Neutrophil (primary cell): ENCODE results near the gene SCARB2.
"Not testable (repeated sequence)": the region's sequence is repeated elsewhere in the genome, so short reads cannot be mapped to it uniquely, and the experiment has no call there.

Source experiments
- H3K27ac ChIP-seq: fragments of 200-600 bp; sonication (generic); 2 replicates; pipeline ENCODE4 v1.5.1; 2016; ENCODE audit warnings: mild to moderate bottlenecking, moderate library complexity
- H3K27me3 ChIP-seq: fragments of 200-600 bp; sonication (generic); 2 replicates; pipeline ENCODE4 v1.6.0; 2016; ENCODE audit warnings: mild to moderate bottlenecking
- H3K36me3 ChIP-seq: fragments of 200-600 bp; sonication (generic); 2 replicates; pipeline ENCODE4 v1.5.1; 2017
- H3K4me1 ChIP-seq, 2 experiments: fragments of 200-600 bp in 1 of 2; sonication (generic) in 1 of 2; 1 replicate in 1 of 2; 2 replicates in 1 of 2; pipeline versions ENCODE4 v1.5.1 to v1.6.1; 2013 to 2016; ENCODE audit warnings: low read depth in 1 of 2, low read length in 1 of 2, mild to moderate bottlenecking in 1 of 2, moderate library complexity in 1 of 2; ENCODE audit not compliant: control insufficient read depth in 1 of 2, insufficient read depth in 1 of 2
- H3K4me3 ChIP-seq, 2 experiments: fragments of 200-600 bp in 1 of 2; sonication (generic) in 1 of 2; 1 replicate in 1 of 2; 2 replicates in 1 of 2; pipeline ENCODE4 v1.5.1; 2013 to 2016; ENCODE audit warnings: low read depth in 1 of 2, low read length in 1 of 2, mild to moderate bottlenecking in 1 of 2, moderate library complexity in 1 of 2
- H3K9me3 ChIP-seq: fragments of 200-600 bp; sonication (generic); 2 replicates; pipeline ENCODE4 v1.5.1; 2016
- TF ChIP-seq, protein P1 (sequence below): fragments of 200-600 bp; sonication (generic); IDR thresholded peaks from 2 replicates; pipeline ENCODE4 v1.5.1; 2016; ENCODE audit warnings: antibody characterized with exemption

Gene SCARB2

GRCh38 chr4:76246025-76246424, 32.4 kb upstream of the SCARB2 start:
- peaks cover 3 to 5% of the 10 kb centered on the region in 2 experiments for H3K4me1 ChIP-seq
- H3K27ac ChIP-seq: no peak overlapping the region
- peaks cover 43% of the 10 kb centered on the region for H3K27me3 ChIP-seq
- TF ChIP-seq, protein P1, sequence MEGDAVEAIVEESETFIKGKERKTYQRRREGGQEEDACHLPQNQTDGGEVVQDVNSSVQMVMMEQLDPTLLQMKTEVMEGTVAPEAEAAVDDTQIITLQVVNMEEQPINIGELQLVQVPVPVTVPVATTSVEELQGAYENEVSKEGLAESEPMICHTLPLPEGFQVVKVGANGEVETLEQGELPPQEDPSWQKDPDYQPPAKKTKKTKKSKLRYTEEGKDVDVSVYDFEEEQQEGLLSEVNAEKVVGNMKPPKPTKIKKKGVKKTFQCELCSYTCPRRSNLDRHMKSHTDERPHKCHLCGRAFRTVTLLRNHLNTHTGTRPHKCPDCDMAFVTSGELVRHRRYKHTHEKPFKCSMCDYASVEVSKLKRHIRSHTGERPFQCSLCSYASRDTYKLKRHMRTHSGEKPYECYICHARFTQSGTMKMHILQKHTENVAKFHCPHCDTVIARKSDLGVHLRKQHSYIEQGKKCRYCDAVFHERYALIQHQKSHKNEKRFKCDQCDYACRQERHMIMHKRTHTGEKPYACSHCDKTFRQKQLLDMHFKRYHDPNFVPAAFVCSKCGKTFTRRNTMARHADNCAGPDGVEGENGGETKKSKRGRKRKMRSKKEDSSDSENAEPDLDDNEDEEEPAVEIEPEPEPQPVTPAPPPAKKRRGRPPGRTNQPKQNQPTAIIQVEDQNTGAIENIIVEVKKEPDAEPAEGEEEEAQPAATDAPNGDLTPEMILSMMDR: no peak
- no peak overlapping the region for H3K4me3 ChIP-seq
- no peaks in the 10 kb centered on the region for H3K36me3 ChIP-seq
- H3K9me3 ChIP-seq: no peaks in the 10 kb centered on the region

DNA sequence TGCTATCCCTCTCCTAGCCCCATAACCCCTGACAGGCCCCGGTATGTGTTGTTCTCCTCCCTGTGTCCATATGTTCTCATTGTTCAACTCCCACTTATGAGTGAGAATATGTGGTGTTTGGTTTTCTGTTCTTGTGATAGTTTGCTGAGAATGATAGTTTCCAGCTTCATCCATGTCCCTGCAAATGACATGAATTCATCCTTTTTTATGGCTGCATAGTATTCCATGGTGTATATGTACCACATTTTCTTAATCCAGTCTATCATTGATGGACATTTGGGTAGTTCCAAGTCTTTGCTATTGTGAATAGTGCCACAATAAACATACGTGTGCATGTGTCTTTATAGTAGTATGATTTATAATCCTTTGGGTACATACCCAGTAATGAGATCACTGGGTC, 30.3 kb upstream of the SCARB2 start:
- not testable (repeated sequence) for H3K4me3 ChIP-seq, H3K9me3 ChIP-seq, H3K36me3 ChIP-seq, H3K4me1 ChIP-seq, H3K27ac ChIP-seq
- peaks cover 22% of the 10 kb centered on the region for H3K27me3 ChIP-seq

DNA sequence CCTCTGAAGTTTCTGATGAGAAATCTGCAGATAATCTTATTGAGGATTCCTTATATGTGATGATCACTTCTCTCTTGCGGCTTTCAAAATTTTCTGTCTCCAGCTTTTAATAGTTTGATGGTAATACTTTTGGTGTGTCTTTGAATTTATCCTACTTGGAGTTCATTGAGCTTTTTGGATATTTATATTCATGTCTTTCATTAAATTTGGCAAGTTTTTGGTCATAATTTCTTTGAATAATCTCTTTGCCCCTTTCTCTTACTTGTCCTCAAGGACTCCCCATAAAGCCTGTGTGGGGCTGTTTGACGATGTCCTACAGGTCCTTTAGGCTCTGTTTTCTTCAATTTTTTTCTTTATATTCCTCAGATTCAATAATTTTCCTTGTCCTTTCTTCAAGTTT, 26.6 kb upstream of the SCARB2 start:
- no peaks in the 10 kb centered on the region for H3K4me1 ChIP-seq
- H3K36me3 ChIP-seq: no peaks in the 10 kb centered on the region
- TF ChIP-seq, protein P1: no peak
- no peaks in the 10 kb centered on the region for H3K9me3 ChIP-seq
- H3K27me3 ChIP-seq: no peaks in the 10 kb centered on the region
- H3K4me3 ChIP-seq: no peak overlapping the region
- H3K27ac ChIP-seq: no peak overlapping the region

DNA sequence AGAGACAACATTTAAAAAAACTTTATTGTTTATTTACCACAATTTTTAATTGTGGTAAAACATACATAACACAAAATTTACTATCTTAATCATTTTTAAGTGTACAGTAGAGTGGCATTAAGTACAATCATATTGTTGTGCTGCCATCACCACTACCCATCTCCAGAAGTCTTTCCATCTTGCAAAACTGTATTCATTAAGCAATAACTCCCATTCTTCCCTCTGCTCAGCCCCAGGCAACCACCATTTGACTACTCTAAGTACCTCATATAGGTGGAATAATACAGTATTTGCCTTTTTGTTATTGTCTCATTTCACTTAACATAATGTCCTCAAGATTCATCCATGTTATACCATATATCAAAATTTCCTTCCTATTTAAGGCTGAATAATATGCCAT, 25.1 kb upstream of the SCARB2 start:
- no peaks in the 10 kb centered on the region for H3K27me3 ChIP-seq
- no peaks in the 10 kb centered on the region for H3K36me3 ChIP-seq
- TF ChIP-seq, protein P1: no peak
- no peak overlapping the region for H3K27ac ChIP-seq
- no peaks in the 10 kb centered on the region for H3K9me3 ChIP-seq
- no peak overlapping the region for H3K4me3 ChIP-seq
- H3K4me1 ChIP-seq: no peaks in the 10 kb centered on the region

DNA sequence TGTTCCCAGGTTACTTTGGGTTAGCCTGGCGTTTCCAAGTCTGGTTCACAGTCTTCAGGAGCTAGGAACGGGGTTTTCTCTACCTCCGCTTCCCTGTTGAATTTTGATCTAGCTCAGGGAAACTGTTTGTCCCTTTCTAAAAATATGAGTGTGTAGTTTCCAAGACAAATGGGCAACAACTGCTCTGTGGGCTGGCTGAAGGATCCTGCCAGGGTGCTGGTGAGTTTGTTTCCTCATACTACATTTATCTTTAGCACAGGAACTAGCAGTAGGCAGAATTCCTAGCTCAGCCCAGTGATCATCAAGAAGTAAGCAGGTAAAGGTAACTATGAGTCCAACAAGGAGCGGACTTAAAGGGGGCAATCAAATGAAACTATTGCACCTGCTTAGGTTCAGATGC, 24.6 kb upstream of the SCARB2 start:
- no peak overlapping the region for H3K27ac ChIP-seq
- no peaks in the 10 kb centered on the region for H3K36me3 ChIP-seq
- H3K4me1 ChIP-seq: no peaks in the 10 kb centered on the region
- H3K4me3 ChIP-seq: no peak overlapping the region
- H3K27me3 ChIP-seq: no peaks in the 10 kb centered on the region
- no peaks in the 10 kb centered on the region for H3K9me3 ChIP-seq
- TF ChIP-seq, protein P1: no peak

DNA sequence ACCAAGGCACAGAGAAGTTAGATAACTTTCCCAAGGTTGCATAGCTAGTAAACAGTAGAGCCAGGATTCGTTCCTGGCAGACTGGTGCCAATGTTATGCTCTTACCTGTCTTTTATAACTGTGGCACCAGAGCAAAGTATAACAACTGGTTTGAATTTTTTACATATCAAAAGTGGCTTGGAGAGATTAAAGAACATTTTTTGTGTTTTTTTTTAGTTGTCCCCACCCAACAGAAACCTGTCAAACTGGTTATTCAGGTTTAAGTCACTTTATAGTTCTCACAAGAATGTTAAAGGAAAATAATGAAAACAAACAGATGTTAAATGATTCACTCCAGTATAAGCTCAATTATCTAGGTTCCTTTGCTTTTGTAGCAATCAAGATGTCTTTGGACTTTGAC, 22.3 kb upstream of the SCARB2 start:
- no peaks in the 10 kb centered on the region for H3K4me1 ChIP-seq
- no peaks in the 10 kb centered on the region for H3K27me3 ChIP-seq
- no peaks in the 10 kb centered on the region for H3K36me3 ChIP-seq
- H3K9me3 ChIP-seq: no peaks in the 10 kb centered on the region
- TF ChIP-seq, protein P1: no peak
- H3K27ac ChIP-seq: no peak overlapping the region
- no peak overlapping the region for H3K4me3 ChIP-seq
